Activated CD8-positive, alpha-beta memory T cell treated with anti-CD3 and anti-CD28 coated beads for 48 hours (primary cell): Measurements from ENCODE around the gene TRIM43B.
"Not testable (repeated sequence)": the region's sequence is repeated elsewhere in the genome, so short reads cannot be mapped to it uniquely, and the experiment has no call there.

Experiments used
- DNase-seq, 3 experiments: peaks; one replicate each; pipeline ENCODE4 v3.0.0-alpha.2; 2020; ENCODE audit warnings: low read depth in 2 of 3, low spot score in 2 of 3

TRIM43B gene

DNA sequence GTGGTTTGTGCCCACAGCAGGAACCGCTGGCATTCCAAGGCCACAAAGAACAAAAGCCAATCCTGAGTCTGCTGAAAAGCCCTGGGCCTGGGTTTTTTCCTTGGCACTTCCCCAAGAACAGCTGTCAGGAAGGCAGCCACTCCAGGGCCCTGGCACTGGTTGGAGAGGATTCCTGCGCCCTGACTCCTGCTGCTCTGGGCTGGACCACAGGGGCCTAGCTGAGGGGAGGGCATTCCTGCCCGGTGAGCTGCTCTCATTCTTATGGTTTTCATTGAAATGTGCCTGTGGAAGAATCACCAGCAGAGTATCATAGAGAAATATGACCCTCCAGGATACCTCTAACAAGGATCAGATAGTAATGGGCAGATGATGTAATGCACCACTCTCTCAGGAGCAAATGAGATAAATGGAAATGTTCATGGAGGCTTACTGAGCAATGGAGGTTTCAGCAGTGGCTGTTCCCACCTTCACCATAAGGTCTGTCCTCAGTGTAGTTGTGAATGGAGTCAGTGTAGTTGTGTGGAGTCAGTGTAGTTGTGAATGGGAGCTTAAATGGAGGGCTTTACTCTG is 50.0 kb downstream of the TRIM43B start:
- DNase-seq, result not testable (repeated sequence)

GRCh38 chr2:95433973-95434372 is 50.6 kb downstream of the TRIM43B start:
- DNase-seq, result not testable (repeated sequence)

GRCh38 chr2:95433373-95433772 is 51.2 kb downstream of the TRIM43B start:
- DNase-seq, result not testable (repeated sequence)

GRCh38 chr2:95429748-95430467 is 54.6 kb downstream of the TRIM43B start:
- not testable (repeated sequence) for DNase-seq

DNA sequence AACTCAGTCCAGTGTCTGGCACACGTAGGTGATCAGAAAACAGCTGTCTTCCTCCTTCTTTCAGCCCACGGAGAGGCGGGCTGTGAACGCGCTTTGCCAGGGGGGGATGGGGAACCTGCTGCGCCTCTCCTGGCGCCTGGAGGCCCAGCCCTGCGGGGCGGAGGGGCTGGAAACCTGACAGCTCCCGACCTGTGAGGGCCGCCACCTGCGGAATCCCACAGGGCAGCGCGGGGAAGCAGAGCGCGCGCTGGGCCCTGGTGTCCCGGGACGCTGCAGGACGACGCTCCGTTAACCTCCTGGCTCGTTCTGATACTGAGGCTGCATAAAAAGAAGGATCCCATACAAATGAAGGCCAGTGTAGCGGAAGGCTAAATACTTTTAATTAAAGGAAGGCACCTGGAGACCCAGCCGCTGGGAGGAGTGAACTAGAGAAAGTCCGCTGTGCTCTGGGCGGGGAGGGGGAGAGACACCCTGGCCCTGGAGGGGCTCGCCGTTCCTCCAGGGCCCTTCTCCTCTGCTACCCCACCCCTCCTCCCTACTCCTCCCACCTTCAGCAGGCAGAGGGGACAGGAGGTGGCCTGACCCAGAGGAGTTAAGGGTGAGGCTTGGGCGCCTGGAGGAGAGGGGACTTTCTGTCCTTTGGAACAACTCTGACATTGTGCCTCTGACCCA is 57.2 kb downstream of the TRIM43B start:
- DNase-seq, result not testable (repeated sequence)
